Nephron progenitor cell (in vitro differentiated cells): ENCODE data around the gene GP1BB.

Experiments used
- DNase-seq: peaks from one replicate; pipeline ENCODE4 v3.0.0; 2021
- H3K27ac Mint-ChIP-seq: 2 replicates; pipeline ENCODE4 v1.8.0; 2021; ENCODE audit warnings: mild to moderate bottlenecking, moderate library complexity, mixed read lengths
- H3K27me3 Mint-ChIP-seq: 2 replicates; pipeline ENCODE4 v1.8.0; 2021; ENCODE audit warnings: mild to moderate bottlenecking, low read depth, mixed read lengths; ENCODE audit not compliant: poor library complexity
- H3K36me3 Mint-ChIP-seq: 2 replicates; pipeline ENCODE4 v1.8.0; 2021; ENCODE audit warnings: low read depth, mixed read lengths
- H3K4me1 Mint-ChIP-seq: 2 replicates; pipeline ENCODE4 v1.8.0; 2021; ENCODE audit warnings: mixed read lengths
- H3K4me3 Mint-ChIP-seq: 2 replicates; pipeline ENCODE4 v1.8.0; 2021; ENCODE audit warnings: mild to moderate bottlenecking, moderate library complexity, mixed read lengths
- H3K9me3 Mint-ChIP-seq: 2 replicates; pipeline ENCODE4 v1.8.0; 2021; ENCODE audit warnings: mild to moderate bottlenecking, moderate library complexity, mixed read lengths
- CTCF ChIP-seq: fragments of 200-600 bp; sonication (generic); IDR thresholded peaks from 2 replicates; pipeline ENCODE4 v1.5.0; 2021; ENCODE audit warnings: antibody characterized with exemption

The GP1BB gene

DNA sequence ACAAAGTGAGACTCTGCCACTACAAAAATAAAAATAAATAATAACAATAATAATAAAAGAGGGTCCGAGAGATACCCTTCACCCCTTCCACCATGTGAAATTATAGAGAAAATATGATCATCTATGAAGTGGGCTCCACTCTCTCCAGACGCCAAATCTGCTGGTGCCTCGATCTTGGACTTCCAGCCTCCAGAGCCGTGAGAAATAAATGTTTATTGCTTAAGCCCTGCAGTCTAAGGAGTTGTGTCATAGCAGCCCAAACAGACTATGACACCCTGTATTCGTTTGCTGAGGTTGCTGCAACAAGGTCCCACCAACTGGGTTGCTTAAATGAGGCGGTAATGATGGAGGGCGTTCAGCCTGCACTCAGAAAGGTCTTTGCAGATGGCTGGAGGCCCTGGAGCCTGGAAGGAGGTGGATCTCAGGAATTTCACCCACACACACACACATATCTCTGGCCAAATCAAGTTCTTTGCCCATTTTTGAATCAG, 16.6 kb upstream of the GP1BB start:
- TF ChIP-seq CTCF: no peak
- Mint-ChIP-seq H3K4me1 (no peaks in the 10 kb centered on the region), H3K36me3 (no peaks in the 10 kb centered on the region), H3K4me3 (no peak overlapping the region), H3K27me3 (peaks cover 46% of the 10 kb centered on the region), H3K27ac (no peak overlapping the region), H3K9me3 (no peaks in the 10 kb centered on the region)
- no peak for DNase-seq

DNA sequence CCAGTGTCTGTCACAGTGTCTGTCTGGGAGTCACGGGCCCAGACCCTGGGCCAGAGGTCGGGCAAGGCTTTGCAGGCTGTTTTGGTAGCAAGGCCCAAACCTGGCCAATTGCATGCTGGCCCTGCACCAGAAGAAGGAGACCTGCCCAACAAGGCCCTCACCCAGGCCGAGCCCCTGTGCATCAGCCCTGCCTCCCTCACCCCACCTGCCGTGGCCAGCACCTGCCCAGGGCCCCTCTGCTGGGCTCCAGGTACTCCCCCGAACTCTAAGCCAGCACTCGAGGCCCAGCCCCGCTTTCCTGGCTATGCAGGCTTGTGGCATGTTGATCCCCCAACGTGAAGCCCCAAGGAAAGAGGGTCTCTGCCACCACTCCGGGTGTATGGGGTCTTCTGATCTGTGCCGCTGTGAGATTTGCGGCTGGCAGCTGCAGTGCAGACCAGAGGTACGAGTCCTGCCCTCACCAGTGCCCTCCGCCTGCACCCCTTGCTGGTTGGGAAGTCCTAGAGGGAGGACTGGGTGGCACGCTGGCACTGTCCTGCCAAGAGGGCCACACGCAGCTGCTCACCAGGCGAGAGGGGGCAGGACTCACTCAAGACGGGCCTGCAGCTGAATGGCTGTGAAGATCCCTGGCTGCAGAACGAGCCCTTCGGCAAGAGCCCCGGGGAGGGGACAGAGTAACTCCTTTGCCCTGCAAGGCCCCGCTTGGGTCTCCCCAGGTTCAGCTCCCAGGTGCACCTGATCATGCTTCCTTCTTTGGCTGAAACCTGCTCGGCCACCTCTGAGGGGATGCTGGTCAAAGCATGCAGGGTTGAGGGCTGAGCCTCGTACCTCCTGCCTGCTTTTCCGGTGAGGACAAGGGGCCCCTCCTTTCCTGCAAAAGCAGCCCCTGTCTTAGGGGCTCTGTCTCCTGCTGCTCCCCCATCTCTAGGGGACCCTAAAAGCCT, 15.7 kb upstream of the GP1BB start:
- no peak for DNase-seq
- no peak for TF ChIP-seq CTCF
- H3K4me1 Mint-ChIP-seq: peaks cover 6% of the 10 kb centered on the region

GRCh38 chr22:19708321-19709011, 14.9 kb upstream of the GP1BB start:
- no peaks in the 10 kb centered on the region for H3K36me3 Mint-ChIP-seq
- TF ChIP-seq CTCF: no peak
- H3K4me1 Mint-ChIP-seq: peaks cover 6% of the 10 kb centered on the region
- peaks cover 52% of the 10 kb centered on the region for H3K27me3 Mint-ChIP-seq
- no peak overlapping the region for H3K27ac Mint-ChIP-seq
- DNase-seq: no peak
- no peaks in the 10 kb centered on the region for H3K9me3 Mint-ChIP-seq
- H3K4me3 Mint-ChIP-seq: no peak overlapping the region

More for the DNA sequence above, 15.7 kb upstream of the GP1BB start:
- H3K36me3 Mint-ChIP-seq: no peaks in the 10 kb centered on the region
- no peak overlapping the region for H3K27ac Mint-ChIP-seq
- no peak overlapping the region for H3K4me3 Mint-ChIP-seq
- no peaks in the 10 kb centered on the region for H3K9me3 Mint-ChIP-seq
- H3K27me3 Mint-ChIP-seq: peaks cover 51% of the 10 kb centered on the region

DNA sequence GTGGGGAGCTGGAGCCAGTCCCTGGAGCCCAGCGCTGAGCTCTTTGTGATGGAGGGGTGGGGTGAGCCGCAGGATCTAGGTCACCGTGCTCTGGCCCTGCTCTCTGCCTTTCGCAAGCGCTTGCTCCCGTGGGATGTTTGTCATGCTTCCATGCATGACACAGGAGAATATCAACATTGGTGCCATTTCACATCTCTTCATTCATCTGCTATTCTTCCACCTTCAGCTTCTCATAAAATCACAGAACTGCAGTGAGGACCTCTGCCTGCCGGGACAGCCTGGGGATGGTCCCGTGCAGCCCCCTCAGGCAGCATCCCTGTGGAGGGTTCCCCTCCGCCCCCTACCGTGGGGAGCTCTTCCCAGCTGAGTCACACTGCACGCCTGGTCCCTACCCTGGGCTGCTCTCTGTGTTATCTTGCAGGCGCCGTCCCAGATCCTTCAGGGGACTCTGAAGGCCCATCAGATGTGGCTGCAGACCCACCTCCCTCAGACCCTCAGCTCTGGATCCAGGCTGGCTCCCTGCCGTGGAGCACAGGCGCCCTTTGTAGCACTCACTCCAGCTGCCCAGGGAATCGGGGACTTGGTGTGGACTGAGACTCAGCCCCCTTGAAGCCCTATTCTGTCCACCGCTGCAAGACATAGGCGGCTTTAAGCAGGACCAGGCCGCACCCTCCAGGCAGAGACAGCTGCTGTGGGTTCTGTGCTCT, 14.1 kb upstream of the GP1BB start:
- Mint-ChIP-seq H3K27ac (no peak overlapping the region), H3K27me3 (peaks cover 53% of the 10 kb centered on the region), H3K4me1 (peaks cover 6% of the 10 kb centered on the region), H3K36me3 (no peaks in the 10 kb centered on the region), H3K9me3 (no peaks in the 10 kb centered on the region), H3K4me3 (no peak overlapping the region)
- DNase-seq: peak; percentile 3
- no peak for TF ChIP-seq CTCF

DNA sequence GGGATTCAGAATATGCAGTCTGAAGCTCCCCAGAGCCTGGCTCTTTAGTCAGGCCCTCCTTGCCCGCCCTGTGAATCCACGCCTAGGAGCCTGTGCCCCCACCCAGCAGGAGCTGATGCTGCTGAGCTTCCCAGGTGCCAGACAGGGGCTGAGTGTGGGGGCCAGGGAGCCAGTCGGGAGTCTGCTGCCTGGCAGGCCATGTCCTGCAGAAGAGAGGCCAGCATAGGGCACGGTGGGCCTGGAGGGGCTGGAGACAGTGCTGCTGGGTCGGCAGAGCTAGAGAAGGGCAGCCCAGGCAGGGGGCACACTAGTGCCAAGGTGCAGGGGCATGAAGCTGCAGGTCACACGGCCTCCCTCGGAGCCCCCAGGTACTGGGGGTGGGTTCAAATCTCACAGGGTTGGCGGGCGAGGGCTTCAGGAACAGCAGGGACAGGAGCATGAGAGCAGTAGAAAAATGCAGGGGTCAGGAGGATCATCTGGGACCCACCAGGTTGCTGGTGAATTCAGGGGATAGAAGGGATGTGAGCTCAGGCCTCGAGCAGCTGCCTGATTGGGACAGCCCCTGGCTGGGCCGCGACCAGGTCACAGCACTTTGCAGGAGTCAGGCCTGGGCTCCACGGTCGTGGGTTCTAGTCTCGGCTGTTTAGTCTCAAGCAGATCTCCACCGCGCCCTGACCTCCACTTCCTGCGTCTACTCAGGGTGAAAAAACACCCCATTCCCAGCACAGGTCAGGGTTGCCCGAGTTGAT, 13.1 kb upstream of the GP1BB start:
- Mint-ChIP-seq H3K4me3 (no peak overlapping the region), H3K9me3 (no peaks in the 10 kb centered on the region), H3K27me3 (peaks cover 54% of the 10 kb centered on the region), H3K4me1 (peaks cover 6% of the 10 kb centered on the region), H3K36me3 (no peaks in the 10 kb centered on the region), H3K27ac (no peak overlapping the region)
- TF ChIP-seq CTCF: no peak
- DNase-seq: peak; percentile 2
